Left lung (tissue), 10 donors: Measurements from ENCODE around the gene CLEC18B. TPM values are rescaled to one million over a fixed set of nuclear protein-coding genes. Genes with fewer than 3 reads are reported as not detected.
"Not testable (repeated sequence)": the region's sequence is repeated elsewhere in the genome, so short reads cannot be mapped to it uniquely, and the experiment has no call there.

Experiments used
- ATAC-seq: fragments of 200-7000 bp; cut with Tn5 transposase; one replicate; pipeline ENCODE4 v1.9.1; 2020; ENCODE audit warnings: moderate library complexity
- DNase-seq, 4 donors: peaks; one replicate each; pipeline ENCODE4 v3.0.0-alpha.2; 2013 to 2020
- H3K27ac ChIP-seq, 2 donors: fragments of 200-600 bp; sonication (generic) in 1 of 2; one replicate each; pipeline versions ENCODE4 v1.5.0 to v1.8.0; 2020 to 2021
- H3K27me3 ChIP-seq, 2 donors: fragments of 200-600 bp; sonication (generic) in 1 of 2; one replicate each; pipeline versions ENCODE4 v1.5.0 to v1.8.0; 2020 to 2021
- H3K36me3 ChIP-seq, 2 donors: fragments of 200-600 bp; sonication (generic) in 1 of 2; one replicate each; pipeline versions ENCODE4 v1.5.0 to v1.8.0; 2020 to 2021
- H3K4me1 ChIP-seq, 2 donors: fragments of 200-600 bp; one replicate each; pipeline ENCODE4 v1.8.0; 2021
- H3K4me3 ChIP-seq, 2 donors: fragments of 200-600 bp; sonication (generic) in 1 of 2; one replicate each; pipeline versions ENCODE4 v1.5.0 to v1.8.0; 2020 to 2021; ENCODE audit warnings: mild to moderate bottlenecking in 1 of 2
- H3K9me3 ChIP-seq, 2 donors: fragments of 200-600 bp; sonication (generic) in 1 of 2; one replicate each; pipeline versions ENCODE4 v1.5.0 to v1.8.0; 2020 to 2021
- intact Hi-C, 2 donors: fragments of 100-400 bp; cut with DNase I; formaldehyde crosslinking; loops; one replicate each; pipeline versions ENCODE4 v1.11.2 to v1.14.2; 2022
- polyA plus RNA-seq, 6 donors: library from polyadenylated mRNA; unstranded; fragments of 120-200 nt; gene quantifications; one replicate each; pipeline ENCODE4 v1.2.1, GENCODE V29; 2013; ENCODE audit not compliant: insufficient read length in 6 of 6
- total RNA-seq, 2 donors: library from RNA; stranded (reverse); fragmentation: NEBNext Ultra II Directional; extraction: Animal tissue kit (Norgen Biotek cat#: 25700); gene quantifications; one replicate each; pipeline ENCODE4 v1.2.1, GENCODE V29; 2021
- TF ChIP-seq, protein P1 (sequence below), 2 donors: fragments of 200-600 bp; sonication (generic) in 1 of 2; IDR thresholded peaks; one replicate each; pipeline versions ENCODE4 v1.5.0 to v1.8.0; 2021; ENCODE audit warnings: antibody characterized with exemption in 2 of 2
- donor health status: DM: no; HTN: yes; CAD: no.
- donor health status: DM: no; HTN: no; CAD: no.

CLEC18B gene
- total and polyA plus RNA-seq, 8 donors = 1.1 to 2.2 (median 1.1) TPM; not detected in 1

DNA sequence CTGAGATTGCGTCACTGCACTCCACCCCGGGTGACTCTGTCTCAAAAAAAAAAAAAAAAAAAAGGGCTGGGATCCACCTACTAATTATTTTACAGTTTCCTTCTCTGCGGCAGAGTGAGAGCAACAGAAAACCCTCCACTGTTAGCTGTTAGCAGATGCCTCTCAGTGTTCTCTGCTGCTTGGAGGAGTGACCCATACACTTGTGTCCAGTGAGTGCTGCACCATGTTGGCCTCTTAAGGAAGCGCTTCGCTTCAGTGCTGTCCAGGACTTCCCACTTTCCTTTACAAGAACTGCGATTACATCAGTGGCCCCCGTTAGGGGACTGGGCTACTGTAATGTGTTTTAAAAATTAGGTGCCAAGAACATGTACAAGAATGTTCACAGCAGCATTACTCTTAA lies 18.4 kb upstream of the CLEC18B start:
- intact Hi-C loops = loop anchor here in 1 of 2 donors (10.0 kb wide), 1 partner anchor 135 kb away; no protein-coding TSS in a partner anchor
- H3K27me3 ChIP-seq = no peaks in the 10 kb centered on the region
- DNase-seq (no peak), ATAC-seq (peak; percentile 41)
- TF ChIP-seq, protein P1, sequence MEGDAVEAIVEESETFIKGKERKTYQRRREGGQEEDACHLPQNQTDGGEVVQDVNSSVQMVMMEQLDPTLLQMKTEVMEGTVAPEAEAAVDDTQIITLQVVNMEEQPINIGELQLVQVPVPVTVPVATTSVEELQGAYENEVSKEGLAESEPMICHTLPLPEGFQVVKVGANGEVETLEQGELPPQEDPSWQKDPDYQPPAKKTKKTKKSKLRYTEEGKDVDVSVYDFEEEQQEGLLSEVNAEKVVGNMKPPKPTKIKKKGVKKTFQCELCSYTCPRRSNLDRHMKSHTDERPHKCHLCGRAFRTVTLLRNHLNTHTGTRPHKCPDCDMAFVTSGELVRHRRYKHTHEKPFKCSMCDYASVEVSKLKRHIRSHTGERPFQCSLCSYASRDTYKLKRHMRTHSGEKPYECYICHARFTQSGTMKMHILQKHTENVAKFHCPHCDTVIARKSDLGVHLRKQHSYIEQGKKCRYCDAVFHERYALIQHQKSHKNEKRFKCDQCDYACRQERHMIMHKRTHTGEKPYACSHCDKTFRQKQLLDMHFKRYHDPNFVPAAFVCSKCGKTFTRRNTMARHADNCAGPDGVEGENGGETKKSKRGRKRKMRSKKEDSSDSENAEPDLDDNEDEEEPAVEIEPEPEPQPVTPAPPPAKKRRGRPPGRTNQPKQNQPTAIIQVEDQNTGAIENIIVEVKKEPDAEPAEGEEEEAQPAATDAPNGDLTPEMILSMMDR (IDR thresholded peaks at IDR 0.05) = no peak
- no peaks in the 10 kb centered on the region for H3K9me3 ChIP-seq
- peaks cover 0 to 9% of the 10 kb centered on the region in 2 donors for H3K4me1 ChIP-seq
- H3K4me3 ChIP-seq = no peak overlapping the region
- H3K36me3 ChIP-seq = no peaks in the 10 kb centered on the region
- H3K27ac ChIP-seq = no peak overlapping the region

DNA sequence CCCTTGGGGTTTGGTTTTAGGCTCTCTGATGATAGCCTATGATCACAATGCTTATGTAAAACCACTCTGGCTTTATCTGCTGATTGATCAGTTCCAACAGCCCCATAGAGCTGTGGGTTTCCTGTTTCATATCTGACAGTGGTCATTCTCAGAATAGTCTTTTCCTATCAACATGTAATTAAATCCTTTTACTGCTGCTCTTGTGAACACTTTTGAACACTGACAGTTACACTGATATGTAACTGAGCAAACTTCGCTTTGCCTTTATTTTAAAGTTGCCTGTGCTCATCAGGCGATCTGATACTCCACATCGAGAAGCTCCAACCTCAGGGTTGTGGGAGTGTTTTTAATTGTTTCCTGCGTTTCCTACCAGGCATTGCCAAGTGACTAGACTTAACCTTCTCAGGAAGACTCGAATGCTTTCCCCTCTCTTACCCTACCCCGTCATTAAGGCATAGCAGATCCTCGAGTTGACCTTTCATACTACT lies 17.3 kb upstream of the CLEC18B start:
- TF ChIP-seq, protein P1 (IDR thresholded peaks at IDR 0.05) = no peak
- DNase-seq (no peak), ATAC-seq (no peak)
- Histone ChIP-seq H3K27me3 (no peaks in the 10 kb centered on the region), H3K9me3 (no peaks in the 10 kb centered on the region), H3K36me3 (no peaks in the 10 kb centered on the region), H3K4me1 (peaks cover 0 to 9% of the 10 kb centered on the region in 2 donors), H3K27ac (no peak overlapping the region), H3K4me3 (no peak overlapping the region)
- intact Hi-C loops = loop anchor here in 1 of 2 donors (10.0 kb wide), 1 partner anchor 134 kb away; no protein-coding TSS in a partner anchor

DNA sequence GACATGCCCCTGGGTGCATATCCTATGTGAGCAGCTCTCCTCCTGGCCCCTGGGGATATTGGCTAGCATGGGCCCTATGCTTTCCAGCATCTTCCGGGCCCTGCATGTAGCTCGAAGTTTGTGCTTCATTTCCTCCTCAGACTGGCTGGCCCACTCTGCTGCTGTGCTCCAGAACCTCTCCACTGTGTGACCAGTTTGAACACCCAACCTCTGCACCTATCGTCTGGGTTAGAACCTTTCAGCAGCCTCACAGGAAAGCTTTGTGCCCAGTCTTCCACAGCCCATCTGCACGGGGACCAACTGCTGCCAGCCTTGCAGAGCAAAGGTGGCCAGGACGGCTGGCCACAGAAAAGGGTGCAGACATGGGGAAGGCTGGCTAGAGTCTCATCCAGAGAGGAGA lies 10.2 kb upstream of the CLEC18B start:
- Histone ChIP-seq H3K4me1 (no peaks in the 10 kb centered on the region), H3K27ac (no peak overlapping the region), H3K9me3 (no peaks in the 10 kb centered on the region), H3K27me3 (no peaks in the 10 kb centered on the region), H3K4me3 (no peak overlapping the region), H3K36me3 (no peaks in the 10 kb centered on the region)
- ATAC-seq (no peak), DNase-seq (no peak)
- intact Hi-C loops = loop anchor here in 1 of 2 donors (10.0 kb wide), 1 partner anchor 127 kb away; no protein-coding TSS in a partner anchor
- TF ChIP-seq, protein P1 (IDR thresholded peaks at IDR 0.05) = no peak

DNA sequence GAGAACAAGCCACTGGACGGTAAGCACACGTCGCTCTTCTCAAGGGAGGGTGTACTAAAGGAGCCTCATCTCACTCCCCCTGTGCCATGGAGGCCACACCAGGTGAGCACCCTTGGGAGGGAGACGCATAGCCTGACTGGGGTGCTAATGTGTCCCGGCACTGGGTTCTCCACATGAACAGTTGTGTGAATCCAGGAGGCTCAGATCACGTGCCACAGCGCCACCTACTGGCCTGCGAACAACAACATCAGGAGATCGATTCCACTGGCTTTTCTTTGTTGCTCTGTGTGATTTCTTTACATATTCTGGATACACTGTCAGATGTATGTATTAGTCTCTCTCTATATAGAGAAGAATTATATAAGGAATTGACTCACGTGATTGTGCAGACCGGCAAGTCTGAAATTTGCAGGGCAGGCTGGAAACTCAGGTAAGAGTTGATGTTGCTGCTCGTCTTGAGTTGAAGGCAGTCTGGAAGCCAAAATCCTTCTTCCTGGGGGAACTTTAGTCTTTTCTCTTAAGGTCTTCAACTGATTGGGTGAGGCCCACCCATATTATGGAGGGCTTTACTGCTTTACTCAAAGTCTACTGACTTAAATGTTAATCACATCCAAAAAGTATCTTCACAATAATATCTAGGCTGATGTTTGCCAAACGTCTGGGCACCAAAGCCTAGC lies 8.9 kb upstream of the CLEC18B start:
- intact Hi-C loops = loop anchor here in 1 of 2 donors (10.0 kb wide), 1 partner anchor 125 kb away; no protein-coding TSS in a partner anchor
- H3K36me3 ChIP-seq, H3K27me3 ChIP-seq, H3K27ac ChIP-seq, H3K4me3 ChIP-seq, H3K4me1 ChIP-seq, H3K9me3 ChIP-seq: not testable (repeated sequence)
- DNase-seq = peak; percentile 20 to 76 (median 32)
- TF ChIP-seq, protein P1 (IDR thresholded peaks at IDR 0.05) = peak; percentile 73
- peak; percentile 95 for ATAC-seq

DNA sequence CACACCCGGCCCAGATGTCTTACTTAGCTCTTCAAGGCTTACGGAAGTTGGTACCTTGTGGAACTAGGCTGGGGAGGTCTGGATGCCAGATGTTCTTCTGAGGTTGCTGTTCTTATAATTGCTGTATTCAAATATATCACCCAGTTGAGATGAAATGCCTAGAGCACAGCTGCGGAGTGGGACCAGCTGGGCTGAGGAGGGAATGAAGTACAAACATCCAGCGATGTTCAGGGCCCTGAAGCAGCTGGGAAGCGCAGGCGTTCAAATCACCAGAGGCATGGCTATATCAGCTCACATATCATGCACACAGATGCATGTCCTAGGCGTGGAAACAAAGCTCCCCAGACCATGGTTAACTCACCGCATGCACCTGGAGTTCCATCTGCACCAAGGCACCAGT lies 7.2 kb upstream of the CLEC18B start:
- H3K9me3 ChIP-seq, ATAC-seq, H3K27me3 ChIP-seq, DNase-seq, H3K4me1 ChIP-seq, H3K27ac ChIP-seq, H3K36me3 ChIP-seq, intact Hi-C loops, H3K4me3 ChIP-seq: not testable (repeated sequence)

DNA sequence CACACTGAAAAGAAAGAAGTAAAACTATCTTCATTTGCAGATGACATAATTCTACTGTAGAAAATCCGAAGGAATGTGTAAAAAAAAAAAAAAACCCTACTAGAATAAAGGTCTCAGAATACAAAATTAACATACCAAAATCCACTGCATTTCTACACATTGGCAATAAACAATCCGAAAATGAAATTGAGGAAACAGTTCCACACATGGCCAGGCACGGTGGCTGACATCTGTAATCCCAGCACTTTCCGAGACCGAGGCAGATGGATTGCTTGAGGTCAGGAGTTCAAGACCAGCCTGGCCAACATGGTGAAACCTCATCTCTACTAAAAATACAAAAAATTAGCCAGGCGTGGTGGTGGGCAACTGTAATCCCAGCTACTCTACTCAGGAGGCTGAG lies 4.5 kb upstream of the CLEC18B start:
- H3K27ac ChIP-seq, DNase-seq, H3K27me3 ChIP-seq, ATAC-seq, H3K36me3 ChIP-seq, H3K4me3 ChIP-seq, intact Hi-C loops, H3K9me3 ChIP-seq, H3K4me1 ChIP-seq: not testable (repeated sequence)

DNA sequence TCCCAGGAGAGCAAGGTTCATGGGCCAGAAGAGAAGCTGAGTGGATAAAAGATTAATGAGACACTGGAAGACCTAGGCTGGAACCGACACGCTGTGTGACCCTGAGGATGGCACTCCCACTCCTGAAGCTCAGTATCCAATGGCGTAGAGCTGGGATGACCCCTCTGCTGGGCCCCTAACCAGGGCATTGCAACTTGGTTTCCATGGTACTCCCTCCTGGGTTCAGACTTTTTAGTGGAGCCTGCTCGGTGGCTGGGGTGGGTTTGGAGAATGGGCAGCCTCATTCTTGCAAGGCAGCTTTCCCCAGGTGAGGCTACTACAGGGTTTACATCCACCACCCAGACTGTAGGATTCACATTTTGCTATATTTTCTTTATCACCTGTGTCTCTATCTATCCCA lies 2.4 kb upstream of the CLEC18B start:
- ATAC-seq, intact Hi-C loops, DNase-seq, H3K4me1 ChIP-seq, H3K27me3 ChIP-seq, H3K4me3 ChIP-seq, H3K36me3 ChIP-seq, H3K9me3 ChIP-seq, H3K27ac ChIP-seq: not testable (repeated sequence)

DNA sequence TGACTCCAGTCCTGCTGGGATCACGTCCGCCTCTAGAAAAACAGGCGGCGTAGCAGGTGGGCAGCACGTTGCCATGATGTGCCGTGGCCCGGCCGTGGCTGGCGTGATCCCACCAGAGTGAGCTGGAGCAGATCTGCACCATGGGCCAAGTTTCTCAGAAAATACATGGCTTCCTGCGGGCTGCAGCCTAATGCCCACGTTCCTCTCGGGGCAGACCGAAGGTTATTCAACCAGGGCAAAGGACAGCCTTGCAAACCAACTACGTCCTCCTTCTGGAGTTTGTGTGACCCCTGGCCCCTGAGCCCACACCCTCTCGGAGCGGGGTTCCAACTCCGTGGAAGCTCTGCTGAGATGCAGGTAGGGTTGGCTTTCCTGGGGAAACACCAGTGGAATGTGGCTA lies 808 bp upstream of the CLEC18B start:
- H3K4me1 ChIP-seq, H3K27ac ChIP-seq, H3K9me3 ChIP-seq, DNase-seq, intact Hi-C loops, H3K36me3 ChIP-seq, ATAC-seq, H3K27me3 ChIP-seq, H3K4me3 ChIP-seq: not testable (repeated sequence)

DNA sequence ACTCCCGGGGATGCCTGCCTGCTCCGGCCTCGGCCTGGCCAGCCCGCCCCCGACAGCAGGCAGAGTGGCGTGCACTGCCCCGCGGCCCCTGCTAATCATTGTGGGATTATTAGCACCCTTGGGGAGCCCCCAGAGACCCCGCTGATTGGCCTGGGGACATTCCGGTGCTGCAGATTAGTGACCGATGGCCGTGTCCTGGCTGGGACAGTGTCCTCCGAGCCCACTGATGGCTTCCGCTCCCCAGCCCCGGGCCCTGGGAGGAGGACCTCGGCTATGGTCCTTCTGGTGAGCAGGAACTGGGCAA lies 156 bp upstream of the CLEC18B start:
- H3K27ac ChIP-seq, DNase-seq, H3K4me1 ChIP-seq, H3K4me3 ChIP-seq, intact Hi-C loops, H3K36me3 ChIP-seq, ATAC-seq, H3K9me3 ChIP-seq, H3K27me3 ChIP-seq: not testable (repeated sequence)
